ENCODE measurements around the gene SMAD2.

- TF ChIP-seq CTCF (IDR thresholded peaks at IDR 0.05; ENCODE audit: low read length) (no peak), EZH2 (IDR thresholded peaks at IDR 0.05; ENCODE audit: borderline replicate concordance, low read length) (no peak)
Observed at GRCh38 chr18:47842836-47843235, 87.6 kb downstream of the SMAD2 start.
